HG03571 (cell line): Measurements from ENCODE around the gene FGA.
"Not testable (repeated sequence)": the region's sequence is repeated elsewhere in the genome, so short reads cannot be mapped to it uniquely, and the experiment has no call there.

Experiments
- ATAC-seq: cut with Tn5 transposase; IDR thresholded peaks from one replicate; pipeline ENCODE4 v1.9.1; 2021; ENCODE audit not compliant: unreplicated experiment

Gene FGA

DNA sequence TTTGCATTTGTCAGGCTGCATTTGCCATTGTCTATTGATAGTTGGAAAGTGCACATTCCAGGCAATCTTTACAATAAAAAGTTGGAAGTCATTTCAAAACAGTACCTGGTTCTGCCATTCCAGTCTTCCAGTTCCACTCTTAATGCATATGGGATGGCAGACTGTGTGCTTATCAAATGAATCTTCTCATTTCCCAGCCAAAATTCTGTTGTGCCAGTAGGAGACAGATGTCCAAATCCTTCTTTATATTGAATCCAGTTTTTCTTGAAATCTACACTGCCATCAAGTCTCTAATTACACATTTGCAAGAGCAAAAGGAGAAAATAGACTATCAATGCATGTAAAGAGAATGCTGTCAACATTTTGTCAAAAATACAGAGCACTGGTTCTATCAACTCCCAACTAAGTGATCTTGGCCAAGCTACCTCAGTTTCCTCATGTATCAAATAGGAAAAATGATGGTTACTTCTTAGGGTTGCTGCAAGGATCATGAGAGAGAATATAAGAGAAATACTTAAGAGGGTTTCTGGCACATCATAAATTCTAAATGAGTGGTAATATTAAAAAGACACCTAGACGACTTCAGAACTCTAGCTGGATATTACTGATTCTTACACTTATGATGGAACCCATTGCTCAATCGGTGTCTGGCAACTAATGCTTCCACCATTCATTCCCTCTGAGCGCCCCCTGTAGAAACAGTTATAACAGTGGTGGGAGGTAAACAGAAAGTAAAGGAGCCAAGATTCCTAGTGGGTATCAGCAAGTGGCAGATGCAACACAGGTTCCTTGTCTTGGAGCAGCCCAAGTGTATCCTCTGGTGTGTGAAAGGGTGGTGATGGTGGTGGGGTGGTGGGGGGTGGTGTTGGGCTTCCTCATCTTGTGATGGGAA, 18.1 kb upstream of the FGA start:
- ATAC-seq = no peak

DNA sequence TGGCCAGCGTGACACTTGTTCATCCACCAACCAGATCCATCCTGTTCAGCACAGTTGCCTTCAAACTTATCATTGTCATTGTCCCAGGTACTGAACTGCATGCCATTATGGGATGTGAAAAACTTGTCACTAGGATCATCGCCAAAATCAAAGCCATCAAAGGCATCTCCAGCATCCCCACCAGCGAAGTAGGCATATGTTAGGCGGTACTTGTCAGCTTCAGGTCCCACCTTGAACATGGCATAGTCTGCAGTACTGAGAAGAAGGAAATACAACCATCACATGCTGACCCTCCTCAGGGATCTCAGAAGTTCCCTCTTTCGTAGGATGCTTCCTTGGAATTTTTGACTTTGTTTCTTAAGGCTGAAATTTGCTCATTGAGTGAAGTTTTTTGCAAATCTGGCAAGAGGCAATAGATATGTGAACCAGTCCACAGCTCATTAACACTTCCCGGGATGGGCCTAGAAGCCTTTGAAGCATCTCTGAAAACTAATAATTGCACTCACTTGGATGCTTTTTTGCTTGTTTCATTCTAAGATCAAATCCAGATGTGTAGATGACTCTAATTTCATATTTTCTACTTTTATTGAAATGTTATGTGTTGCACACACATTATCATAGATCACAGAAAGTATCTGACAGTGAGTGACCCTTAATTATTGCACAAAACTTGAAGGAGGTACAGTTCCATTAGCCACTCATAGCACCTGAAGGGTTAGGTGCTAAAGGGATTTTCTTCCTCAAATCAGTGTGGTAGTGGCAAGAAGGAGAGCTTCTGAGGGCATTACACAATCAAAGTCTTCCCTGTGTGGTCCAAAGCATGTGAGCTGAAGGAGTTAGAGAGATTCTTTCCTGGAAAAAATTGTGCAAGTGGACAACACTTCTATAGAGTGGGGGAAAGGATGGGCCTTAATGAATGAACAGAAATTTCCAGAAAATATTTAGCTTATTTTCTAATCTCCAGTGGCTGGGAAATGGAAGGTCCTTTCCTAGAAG, 16.5 kb upstream of the FGA start:
- no peak for ATAC-seq

DNA sequence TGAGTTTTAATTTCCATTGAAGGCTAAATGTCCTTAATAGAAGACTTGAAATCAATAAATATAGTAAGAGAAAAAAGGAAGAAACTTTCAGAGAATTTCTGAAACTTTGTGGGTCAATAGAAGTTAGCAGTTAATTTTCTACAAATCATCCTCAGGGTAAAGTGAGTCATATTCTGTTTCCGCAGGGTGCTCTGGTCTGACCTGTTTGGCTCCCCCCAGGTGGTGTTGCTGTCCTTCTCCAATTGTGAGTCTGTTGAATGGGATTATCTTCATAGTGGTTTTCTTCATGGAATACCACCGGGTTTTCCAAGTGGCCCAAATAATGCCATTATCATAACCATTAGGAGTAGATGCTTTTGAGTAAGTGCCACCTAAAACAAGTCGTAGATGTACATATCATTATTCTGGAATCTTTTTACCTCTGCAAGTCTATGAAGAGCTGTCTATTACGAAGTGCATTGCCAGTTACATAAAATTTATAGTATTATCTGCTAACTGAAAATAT, 14.2 kb upstream of the FGA start:
- ATAC-seq = no peak

DNA sequence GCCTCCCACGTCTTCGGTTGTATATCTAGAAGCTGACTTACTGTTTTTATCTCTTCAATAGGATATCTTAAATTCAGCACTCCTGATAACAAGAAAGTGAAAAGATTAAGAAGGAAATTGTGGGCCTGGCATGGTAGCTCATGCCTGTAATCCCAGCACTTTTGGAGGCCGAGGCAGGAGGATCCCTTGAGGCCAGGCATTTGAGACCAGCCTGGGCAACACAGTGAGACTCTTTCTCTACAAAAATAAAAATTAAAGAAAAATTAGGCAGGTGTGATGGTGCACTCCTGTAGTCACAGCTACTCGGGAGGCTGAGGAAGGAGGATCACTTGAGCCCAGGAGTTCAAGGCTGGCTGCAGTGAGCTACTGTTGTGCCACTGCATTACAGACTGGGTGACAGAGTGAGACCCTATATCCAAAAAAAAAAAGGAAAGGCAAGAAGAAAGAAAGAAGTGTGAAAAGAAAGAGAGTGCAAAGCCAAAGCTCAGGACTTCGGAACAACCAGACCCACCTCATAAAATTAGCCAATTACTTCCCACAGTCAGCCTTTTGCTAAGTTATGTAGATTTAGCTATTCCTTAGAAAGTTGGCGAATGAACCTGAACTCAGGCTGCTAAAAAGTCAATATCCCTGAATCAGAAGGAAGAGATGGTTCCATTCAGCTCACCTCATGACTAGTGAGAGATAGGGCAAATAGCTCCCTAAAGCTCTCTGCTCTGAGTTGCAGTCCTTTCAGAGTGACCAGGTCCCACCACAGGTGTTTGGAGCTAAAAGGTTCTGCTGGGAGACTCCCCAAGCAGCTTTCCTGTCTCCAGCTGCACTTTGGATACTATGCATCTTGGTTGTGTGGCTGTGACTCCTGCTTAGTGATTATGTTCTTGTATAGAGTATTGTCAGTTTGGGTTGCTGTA, 12.7 kb upstream of the FGA start:
- no peak for ATAC-seq

DNA sequence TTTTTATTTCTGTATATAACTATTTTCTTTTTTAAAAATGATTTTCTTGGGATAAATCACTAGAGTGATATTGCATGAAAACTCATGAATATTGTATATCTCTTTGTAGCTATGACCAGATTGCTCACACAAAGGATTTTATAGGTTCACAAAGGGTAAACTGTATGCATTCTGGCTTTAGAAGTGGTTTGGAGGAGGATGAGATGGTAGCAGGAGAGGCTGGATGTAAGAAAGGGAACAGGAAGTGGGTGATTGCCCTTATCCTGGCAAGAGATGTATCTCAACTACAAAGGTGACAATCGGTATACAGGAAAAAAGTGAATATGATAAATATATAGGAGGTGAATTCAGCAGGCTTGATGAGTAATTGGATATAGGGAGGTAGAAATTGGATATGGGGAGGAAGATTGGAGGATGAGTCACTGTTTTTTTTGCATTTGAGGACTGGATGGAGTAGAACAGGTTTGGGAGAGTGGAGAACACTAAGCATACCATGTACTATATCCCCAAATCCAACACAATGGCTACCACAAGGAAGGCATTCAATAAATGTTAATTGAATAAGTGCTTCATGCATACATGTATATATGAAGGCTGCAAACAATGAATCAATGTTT, 12.0 kb upstream of the FGA start:
- ATAC-seq = no peak

DNA sequence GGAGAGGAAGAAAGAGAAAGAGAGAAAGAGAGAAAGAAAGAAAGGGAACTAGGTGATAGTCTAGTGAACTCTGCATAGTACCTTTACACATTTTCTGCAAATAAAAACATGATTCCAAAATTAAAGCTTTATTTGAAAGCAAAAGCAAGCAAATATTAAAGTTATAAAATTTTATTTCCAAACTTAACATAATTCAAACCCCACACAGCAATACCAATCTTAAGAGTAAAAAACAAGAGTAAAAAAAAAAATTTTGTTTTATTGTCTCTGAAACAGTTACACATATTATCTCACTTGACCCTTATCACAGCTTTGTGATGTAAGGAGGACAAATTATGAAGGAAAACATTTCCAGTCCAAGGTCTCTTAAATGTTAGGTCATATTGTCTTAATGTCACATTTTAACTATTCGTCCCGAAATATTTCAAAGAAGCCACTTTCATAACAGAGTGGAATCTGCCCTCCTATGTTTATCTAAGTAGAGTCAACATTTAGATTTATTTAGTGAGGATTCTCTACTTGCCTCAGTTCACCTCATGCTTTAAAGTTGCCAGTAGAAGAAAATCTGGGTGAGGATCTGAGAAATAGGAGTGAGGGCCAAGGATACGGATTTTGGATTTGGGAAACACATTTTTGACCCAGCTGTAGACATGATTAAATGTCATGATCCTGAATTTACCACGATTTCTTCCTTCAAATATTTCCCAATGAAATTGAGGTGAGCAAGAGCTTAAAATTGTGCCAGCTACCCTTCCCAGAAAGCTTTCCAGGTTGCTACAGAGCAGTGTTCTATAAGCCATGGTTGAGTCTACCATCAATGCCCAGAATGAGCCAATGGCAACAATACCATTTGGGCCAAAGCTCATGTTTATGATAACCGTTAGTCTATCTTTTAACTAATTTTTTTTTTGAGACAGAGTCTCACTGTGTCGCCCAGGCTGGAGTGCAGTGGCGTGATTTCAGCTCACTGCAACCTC, 7.5 kb upstream of the FGA start:
- ATAC-seq = no peak

DNA sequence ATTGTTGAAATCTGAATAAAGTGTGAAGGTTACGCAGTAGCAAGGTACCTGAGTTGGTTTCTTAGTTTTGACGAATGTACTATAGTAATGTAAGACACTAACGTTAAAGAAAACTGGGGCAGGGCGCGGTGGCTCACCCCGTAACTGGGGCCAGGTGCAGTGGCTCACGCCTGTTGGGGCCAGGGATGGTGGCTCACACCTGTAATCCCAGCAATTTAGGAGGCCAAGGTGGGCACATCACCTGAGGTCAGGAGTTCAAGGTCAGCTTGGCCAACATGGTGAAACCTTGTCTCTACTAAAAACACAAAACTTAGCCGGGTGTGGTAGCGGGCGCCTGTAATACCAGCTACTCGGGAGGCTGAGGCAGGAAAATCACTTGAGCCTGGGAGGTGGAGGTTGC, 6.7 kb upstream of the FGA start:
- ATAC-seq = not testable (repeated sequence)

DNA sequence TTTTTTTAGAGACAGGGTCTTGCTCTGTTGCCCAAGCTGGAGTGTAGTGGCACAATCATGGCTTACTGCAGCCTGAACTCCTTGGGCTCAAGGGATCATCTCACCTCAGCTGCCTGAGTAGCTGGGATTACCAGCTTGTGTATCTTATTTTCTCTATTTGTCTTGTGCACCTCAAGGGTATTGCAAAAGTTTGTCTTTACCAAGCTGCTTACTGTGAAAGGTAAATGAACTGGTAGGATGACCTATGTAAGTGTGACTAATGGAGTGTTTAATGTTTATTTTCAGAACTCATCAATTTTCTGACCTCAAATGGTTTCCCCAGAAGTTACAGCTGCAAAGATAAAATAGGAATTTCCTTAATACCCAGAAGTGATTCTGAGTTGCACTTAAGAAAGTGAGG, 5.3 kb upstream of the FGA start:
- ATAC-seq = no peak

DNA sequence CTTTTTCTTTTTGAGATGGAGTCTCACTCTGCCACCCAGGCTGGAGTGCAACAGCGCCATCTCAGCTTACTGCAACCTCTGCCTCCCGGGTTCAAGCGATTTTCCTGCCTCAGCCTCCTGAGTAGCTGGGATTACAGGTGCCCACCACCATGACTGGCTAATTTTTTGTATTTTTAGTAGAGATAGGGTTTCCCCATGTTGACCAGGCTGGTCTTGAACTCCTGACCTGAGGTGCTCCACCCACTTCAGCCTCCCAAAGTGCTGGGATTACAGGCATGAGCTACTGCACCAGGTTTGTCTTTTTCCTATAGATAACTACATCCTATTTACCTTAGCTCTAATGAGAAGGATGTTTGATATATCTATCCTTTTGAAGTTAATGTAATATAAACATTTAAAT, 3.8 kb upstream of the FGA start:
- ATAC-seq = not testable (repeated sequence)

DNA sequence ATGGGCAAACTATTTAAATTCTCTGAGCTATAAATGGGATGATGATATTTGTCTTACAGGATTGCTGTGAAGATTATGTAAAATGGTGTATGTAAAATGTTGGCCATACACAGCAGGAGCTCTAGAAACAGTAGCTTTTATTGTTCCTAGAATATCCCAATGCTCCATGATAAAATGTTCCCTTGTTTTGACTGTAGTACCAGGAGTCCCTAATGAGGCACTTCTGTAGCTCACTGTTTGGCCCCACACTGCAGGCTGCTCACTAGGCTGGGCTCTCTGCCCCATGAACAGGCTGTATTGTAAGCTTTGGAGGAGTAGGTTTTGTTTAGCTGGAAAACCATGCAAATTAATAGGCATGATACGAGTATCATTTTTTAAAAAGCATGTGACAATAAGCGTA, 3.3 kb upstream of the FGA start:
- ATAC-seq = no peak

DNA sequence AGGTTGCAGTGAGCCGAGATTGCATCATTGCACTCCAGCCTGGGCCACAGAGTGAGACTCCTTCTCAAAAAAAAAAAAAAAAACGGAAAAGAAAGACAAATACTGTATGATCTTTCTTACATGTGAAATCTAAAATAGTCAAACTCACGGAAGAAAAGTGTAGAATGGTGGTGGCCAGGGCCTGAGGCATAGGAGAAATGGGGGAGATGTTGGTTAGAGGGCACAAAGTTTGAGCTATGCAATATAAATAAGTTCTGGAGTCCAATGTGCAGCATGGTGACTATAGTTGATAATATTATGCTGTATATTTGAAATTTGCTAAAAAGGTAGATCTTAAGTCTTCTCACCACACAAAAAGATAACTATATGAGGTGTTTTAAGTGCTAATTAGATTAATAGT, 1.3 kb upstream of the FGA start:
- ATAC-seq = no peak

DNA sequence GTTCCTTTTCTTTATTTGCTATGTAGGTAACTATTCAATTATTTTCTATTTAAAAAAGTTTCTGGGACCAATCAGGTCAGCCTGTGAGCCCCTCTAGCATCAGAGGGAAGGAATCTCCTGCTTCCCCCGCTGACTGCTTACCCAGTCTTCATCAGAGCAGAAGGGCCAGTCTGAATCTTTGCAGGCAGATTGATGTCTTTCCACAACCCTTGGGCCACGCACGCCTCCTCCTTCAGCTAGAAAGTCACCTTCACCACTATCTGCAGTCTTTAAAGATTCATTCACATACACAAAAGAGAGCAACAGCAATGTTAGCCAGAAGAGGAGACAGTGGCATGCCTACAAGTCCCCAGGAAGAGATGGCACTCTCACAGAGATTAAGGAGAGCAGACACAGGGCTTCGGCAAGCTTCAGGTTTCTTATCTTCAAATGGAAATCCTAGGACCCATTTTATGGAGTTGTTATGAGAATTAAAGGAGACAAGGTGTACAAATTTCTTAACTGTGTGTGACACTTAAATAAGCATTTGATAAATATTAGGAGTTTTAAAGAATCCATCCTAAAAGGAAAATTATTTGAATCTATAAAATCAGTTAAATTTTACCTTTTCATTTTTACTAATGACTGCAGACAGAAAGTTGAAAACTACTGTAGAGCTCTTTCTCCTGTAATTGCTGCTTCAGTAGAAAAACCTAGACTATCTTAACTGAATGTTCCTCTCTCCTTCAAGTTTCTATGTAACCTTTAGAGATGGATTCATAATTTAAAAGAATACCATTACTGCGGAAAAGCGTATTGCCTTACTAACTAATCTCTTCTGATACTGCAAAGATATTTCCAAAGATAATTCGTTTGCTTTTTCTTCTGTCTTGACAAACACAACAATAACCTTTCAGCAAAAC, 995 bp downstream of the FGA start:
- no peak for ATAC-seq

DNA sequence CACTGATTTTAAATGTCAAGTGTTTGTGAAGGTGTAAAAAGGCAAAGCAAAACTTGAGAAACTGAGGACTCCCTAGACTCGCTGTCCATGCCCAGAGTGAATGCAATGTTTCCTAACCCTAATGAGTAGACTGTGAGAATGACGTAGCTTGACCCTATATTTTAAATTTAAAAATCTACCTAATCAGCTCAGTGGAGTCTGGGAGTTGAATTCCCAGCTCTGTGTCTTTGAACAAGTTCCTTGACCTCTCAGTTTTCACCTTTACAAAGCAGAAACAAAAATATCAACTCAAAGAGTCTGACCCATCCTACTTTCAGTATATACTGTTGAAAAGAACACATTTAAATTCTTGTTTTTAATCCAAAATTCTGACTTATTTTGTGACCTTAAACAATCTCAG, 2.3 kb downstream of the FGA start:
- ATAC-seq = no peak

DNA sequence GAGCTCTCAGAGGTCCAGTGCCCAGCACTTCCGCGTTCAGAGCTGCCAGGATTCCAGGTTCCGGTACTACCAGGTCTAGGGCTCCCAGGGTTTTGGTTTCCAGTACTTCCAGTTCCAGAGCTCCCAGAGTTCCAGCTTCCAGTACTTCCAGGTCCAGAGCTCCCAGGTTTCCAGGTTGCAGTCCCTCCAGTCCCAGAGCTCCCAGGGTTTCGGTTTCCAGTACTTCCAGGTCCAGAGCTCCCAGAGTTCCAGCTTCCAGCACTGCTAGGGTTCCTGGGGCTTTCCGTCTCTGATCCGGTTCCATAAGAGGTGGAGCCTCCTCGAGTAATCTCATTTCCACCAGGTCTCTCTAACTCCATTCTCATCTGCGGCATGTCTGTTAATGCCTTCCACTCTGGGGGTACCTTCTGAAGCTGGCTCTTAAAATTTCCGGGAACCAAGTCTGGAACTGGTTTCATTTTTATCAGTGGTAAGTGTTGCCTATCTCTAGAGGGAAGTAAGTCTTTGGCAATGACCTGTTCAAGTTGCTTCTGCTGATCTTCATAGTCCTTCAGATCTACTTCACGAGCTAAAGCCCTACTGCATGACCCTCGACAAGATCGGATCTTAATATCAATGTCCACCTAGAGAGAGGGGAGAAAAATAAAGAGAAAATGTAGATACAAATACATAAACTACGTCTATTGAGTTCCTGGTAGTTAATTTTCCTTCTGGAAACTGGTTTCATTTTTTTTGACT, 4.1 kb downstream of the FGA start:
- no peak for ATAC-seq

DNA sequence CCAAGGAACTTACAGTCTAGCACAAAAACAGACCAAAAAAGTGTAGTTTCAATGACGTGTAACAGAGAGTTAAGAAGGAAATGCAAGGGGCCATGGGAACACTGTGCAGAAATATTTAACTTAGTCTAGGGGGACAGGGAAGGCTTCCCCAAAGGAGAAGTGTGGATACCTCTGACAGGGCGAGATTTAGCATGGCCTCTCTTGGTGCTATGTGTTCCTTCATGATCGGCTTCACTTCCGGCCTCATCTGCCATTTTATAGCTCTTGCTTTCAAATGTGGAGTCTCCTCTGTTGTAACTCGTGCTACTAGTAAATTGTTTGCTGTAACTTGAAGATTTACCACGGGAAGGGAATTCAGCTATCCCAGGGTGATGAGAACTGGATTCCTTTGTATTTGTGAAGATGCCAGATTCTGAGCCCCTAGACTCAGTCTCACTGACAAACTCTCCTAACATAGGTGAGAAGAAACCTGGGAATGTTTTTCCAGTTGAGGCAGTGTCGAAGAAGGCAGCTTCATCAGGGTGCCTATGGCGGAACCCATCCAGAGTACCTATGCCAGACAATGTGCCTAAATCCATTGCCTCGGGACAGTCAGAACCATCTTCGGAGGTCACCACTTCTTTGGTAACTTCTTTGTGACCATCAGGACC, 5.0 kb downstream of the FGA start:
- ATAC-seq = no peak

DNA sequence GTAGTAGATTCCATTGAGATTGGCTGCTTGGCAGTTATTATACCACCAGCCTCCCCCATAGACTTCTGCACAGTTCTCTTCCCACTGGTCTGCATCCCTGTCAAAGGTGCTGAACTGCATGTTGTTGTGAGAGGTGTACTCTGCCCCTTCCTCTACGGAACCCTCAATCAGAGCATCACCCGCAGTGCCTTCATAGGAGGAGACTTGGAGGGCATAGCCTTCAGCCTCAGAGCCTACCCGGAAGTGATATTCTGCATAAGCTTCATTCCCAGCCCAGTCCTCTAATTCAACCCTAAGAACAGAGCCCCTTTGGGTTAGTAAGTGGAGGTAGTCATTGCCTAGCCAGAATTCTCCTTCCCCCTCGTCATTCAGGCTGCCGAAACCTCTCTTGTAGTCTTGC, 6.3 kb downstream of the FGA start:
- no peak for ATAC-seq

DNA sequence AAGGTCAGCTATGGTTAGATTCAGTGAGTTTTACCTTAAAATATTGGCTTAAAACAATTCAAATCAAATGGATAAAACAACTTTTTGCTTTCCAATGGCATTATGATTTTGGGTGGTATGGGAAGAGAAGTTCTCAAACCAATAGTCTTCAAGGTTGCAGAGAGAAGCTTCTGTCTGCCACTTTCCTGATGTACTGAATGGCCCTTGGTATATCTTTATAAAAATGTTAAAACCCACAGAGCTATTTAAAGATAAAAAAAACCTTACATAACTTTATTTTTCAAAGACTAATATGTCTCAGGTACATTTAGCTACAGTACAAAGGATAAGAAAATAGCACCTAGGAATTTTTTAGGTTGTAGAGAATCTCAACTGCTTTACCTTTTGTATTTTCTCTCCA, 6.9 kb downstream of the FGA start:
- no peak for ATAC-seq
